ENCODE measurements around the gene ADRA1B. TPM values are rescaled to one million over a fixed set of nuclear protein-coding genes. Genes with fewer than 3 reads are reported as not detected.
A peak's percentile ranks its signal among the peaks of the same experiment; 100 is the strongest.

Gene ADRA1B
- total RNA-seq, 1 experiment from 2014 or later = 8.3 TPM

- DNase-seq (ENCODE audit: low read depth, low spot score) = peak; percentile 98
- peaks cover 23% of the 10 kb centered on the region for H3K36me3 ChIP-seq (ENCODE audit: control insufficient read depth, insufficient read depth, low read length)
- BruUV-seq (replicated peaks) = TSS peak; percentile 85
- H3K27ac ChIP-seq (ENCODE audit: low read length) = peak within 1 kb of the TSS; percentile 96
- peak; percentile 100 for ATAC-seq
- TF ChIP-seq REST (IDR thresholded peaks at IDR 0.05; ENCODE audit: insufficient read depth in 1 of 2, low read depth in 2 of 2, low read length in 1 of 2) = no peak
- TF ChIP-seq TCF7L2 (IDR thresholded peaks at IDR 0.05; ENCODE audit: low read depth, low read length) = 0 out of 2 replicates have a peak, but pooled peaks have one; percentile 54
- peak; percentile 54; the same call in 1 of the 2 replicates for TF ChIP-seq SIN3A (IDR thresholded peaks at IDR 0.05; ENCODE audit: borderline replicate concordance, insufficient read depth, low read depth, low read length)
- TF ChIP-seq CTCF (IDR thresholded peaks at IDR 0.05) = no peak
- peak; percentile 98 for TF ChIP-seq POLR2AphosphoS5 (IDR thresholded peaks at IDR 0.05; ENCODE audit: low read depth, low read length)
- ChIA-PET CTCF (interaction anchor here (0.5 to 2.3 kb wide), 3 partner anchors 13 to 734 kb away, joined by 7 to 12 read pairs (median 10); no protein-coding TSS in a partner anchor), POLR2A (interaction anchor here (0.5 kb wide), 2 partner anchors 302 to 747 kb away, joined by 7 to 8 read pairs; no protein-coding TSS in a partner anchor)
- H3K9me3 ChIP-seq (ENCODE audit: control insufficient read depth, insufficient read depth, low read depth, low read length) = no peaks in the 10 kb centered on the region
- H3K27me3 ChIP-seq (ENCODE audit: control insufficient read depth, insufficient read depth, low read length) = no peaks in the 10 kb centered on the region
- H3K4me3 ChIP-seq (ENCODE audit: low read depth in 2 of 2, low read length in 2 of 2) = peak within 1 kb of the TSS; percentile 94 to 98
- peaks cover 15% of the 10 kb centered on the region for H3K4me1 ChIP-seq (ENCODE audit: control insufficient read depth, insufficient read depth, low read length)
- intact Hi-C loops (cut with micrococcal nuclease; ENCODE audit: unreplicated experiment) (no loop called here), in situ Hi-C loops (cut with HindIII; ENCODE audit: low pct_unique_long_range_greater_than_20kb, low sequenced_read_pairs) (no loop called here)
Measured at GRCh38 chr5:160008877-160009590, 92.8 kb downstream of the ADRA1B start, which contains the start of gene TTC1. Gene TTC1, plus strand, starts transcription at chr5:160009139. Its CDS starts 1,390 bp downstream, at chr5:160010529.

DNA sequence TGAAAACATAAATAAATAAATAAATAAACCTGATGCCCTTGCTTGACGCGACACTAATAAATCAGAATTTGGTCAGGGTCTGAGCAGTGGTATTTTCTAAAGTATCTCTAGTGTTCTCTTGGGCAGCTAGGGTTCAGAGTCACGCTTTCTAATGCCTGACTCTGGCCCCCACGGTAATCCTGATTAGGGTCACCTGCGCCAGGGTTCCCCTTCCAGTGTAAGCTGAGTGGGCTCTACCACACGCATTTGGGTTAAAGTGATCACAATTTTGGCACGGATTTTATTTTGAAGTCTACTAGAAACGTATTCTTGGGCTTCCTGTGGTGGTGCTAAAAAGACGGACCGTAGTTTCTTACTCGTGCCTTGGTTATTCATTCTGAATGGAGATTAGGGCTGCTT is 93.3 kb downstream of the ADRA1B start:
- ATAC-seq (no peak), DNase-seq (ENCODE audit: low read depth, low spot score) (no peak)
- Histone ChIP-seq H3K27me3 (ENCODE audit: control insufficient read depth, insufficient read depth, low read length) (no peaks in the 10 kb centered on the region), H3K4me3 (ENCODE audit: low read depth in 2 of 2, low read length in 2 of 2) (peak overlapping the region; percentile 94 to 98), H3K36me3 (ENCODE audit: control insufficient read depth, insufficient read depth, low read length) (peaks cover 23% of the 10 kb centered on the region), H3K9me3 (ENCODE audit: control insufficient read depth, insufficient read depth, low read depth, low read length) (no peaks in the 10 kb centered on the region), H3K4me1 (ENCODE audit: control insufficient read depth, insufficient read depth, low read length) (peaks cover 15% of the 10 kb centered on the region), H3K27ac (ENCODE audit: low read length) (peak overlapping the region; percentile 96)
- BruUV-seq (replicated peaks) = no TSS peak
- intact Hi-C loops (cut with micrococcal nuclease; ENCODE audit: unreplicated experiment) = no loop called here
- TF ChIP-seq POLR2AphosphoS5 (IDR thresholded peaks at IDR 0.05; ENCODE audit: low read depth, low read length) (no peak), TCF7L2 (IDR thresholded peaks at IDR 0.05; ENCODE audit: low read depth, low read length) (no peak), CTCF (IDR thresholded peaks at IDR 0.05) (no peak), REST (IDR thresholded peaks at IDR 0.05; ENCODE audit: insufficient read depth in 1 of 2, low read depth in 2 of 2, low read length in 1 of 2) (no peak), SIN3A (IDR thresholded peaks at IDR 0.05; ENCODE audit: borderline replicate concordance, insufficient read depth, low read depth, low read length) (no peak)
- ChIA-PET POLR2A (interaction anchor here (0.5 to 0.7 kb wide), 3 partner anchors 303 to 748 kb away, joined by 6 to 8 read pairs (median 7); no protein-coding TSS in a partner anchor), CTCF (interaction anchor here (0.5 to 2.3 kb wide), 3 partner anchors 12 to 734 kb away, joined by 7 to 12 read pairs (median 10); no protein-coding TSS in a partner anchor)
- in situ Hi-C loops (cut with HindIII; ENCODE audit: low pct_unique_long_range_greater_than_20kb, low sequenced_read_pairs) = no loop called here

Data from Panc1 (cell line).